Neural progenitor cell (in vitro differentiated cells): ENCODE data around the gene HOXA13.

Experiments
- EZH2 ChIP-seq: fragments of 200-600 bp; sonication (generic); IDR thresholded peaks from 2 replicates; pipeline ENCODE4 v1.6.1; 2017; ENCODE audit warnings: antibody characterized with exemption, mild to moderate bottlenecking, moderate library complexity
- EZH2phosphoT487 ChIP-seq: fragments of 200-600 bp; sonication (generic); IDR thresholded peaks from 2 replicates; pipeline ENCODE4 v1.6.1; 2017; ENCODE audit warnings: antibody characterized with exemption
- TF ChIP-seq, protein P1 (sequence below): fragments of 200-600 bp; sonication (generic); IDR thresholded peaks from 2 replicates; pipeline ENCODE4 v1.5.1; 2017; ENCODE audit warnings: antibody characterized with exemption, mild to moderate bottlenecking

DNA sequence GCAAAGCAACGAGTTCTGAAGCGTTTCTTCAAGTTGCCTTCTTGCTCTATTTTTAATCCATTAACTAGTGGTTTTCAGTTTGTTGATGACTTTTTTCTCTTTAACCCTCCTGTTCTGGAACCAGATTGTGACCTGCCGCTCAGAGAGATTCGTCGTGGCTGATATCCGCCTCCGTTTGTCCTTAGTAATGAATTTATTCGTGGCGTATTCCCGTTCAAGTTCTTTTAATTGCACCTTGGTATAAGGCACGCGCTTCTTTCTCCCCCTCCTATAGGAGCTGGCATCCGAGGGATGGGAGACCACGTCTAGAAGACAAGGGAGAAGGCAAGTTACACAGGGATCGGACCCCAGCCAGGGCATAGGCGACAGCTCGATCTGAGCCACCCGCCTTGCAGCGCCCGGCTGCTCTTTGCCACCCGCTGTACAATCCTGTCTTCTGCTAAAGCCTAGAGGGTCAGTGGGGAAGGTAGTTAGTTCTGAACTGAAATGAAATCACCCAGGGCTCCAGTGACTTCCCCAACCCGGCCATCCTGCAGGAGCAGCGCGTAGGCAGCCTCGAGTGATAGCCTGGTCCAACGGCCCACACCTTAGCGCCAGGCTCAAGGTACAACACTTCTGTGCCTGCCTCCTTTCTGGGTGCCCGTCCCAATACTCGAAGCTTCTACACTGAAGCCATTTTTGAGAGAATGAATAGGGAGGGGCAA is 1.6 kb downstream of the HOXA13 start:
- TF ChIP-seq, protein P1, sequence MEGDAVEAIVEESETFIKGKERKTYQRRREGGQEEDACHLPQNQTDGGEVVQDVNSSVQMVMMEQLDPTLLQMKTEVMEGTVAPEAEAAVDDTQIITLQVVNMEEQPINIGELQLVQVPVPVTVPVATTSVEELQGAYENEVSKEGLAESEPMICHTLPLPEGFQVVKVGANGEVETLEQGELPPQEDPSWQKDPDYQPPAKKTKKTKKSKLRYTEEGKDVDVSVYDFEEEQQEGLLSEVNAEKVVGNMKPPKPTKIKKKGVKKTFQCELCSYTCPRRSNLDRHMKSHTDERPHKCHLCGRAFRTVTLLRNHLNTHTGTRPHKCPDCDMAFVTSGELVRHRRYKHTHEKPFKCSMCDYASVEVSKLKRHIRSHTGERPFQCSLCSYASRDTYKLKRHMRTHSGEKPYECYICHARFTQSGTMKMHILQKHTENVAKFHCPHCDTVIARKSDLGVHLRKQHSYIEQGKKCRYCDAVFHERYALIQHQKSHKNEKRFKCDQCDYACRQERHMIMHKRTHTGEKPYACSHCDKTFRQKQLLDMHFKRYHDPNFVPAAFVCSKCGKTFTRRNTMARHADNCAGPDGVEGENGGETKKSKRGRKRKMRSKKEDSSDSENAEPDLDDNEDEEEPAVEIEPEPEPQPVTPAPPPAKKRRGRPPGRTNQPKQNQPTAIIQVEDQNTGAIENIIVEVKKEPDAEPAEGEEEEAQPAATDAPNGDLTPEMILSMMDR = no peak
- TF ChIP-seq EZH2 = peak; percentile 98
- TF ChIP-seq EZH2phosphoT487 = peak; percentile 62
